Panc1 (cell line): ENCODE data around the gene IKZF3. TPM values are rescaled to one million over a fixed set of nuclear protein-coding genes. Genes with fewer than 3 reads are reported as not detected.

Experiments
- ATAC-seq: fragments of 200-7000 bp; cut with Tn5 transposase; 2 replicates; pipeline ENCODE4 v1.9.1; 2020; ENCODE audit warnings: mild to moderate bottlenecking, moderate library complexity
- BruUV-seq: library from RNA; stranded (reverse); fragments of 400-500 nt; replicated peaks from 2 replicates; lab custom pipeline; 2021; lab: Mats Ljungman, UMichigan
- CTCF ChIA-PET: fragments of 300-600 bp; sonication (Branson Sonifier 250); formaldehyde crosslinking; loops from one replicate; lab custom pipeline; 2022; ENCODE audit warnings: antibody characterized with exemption; lab: Charles Lee
- POLR2A ChIA-PET: fragments of 300-600 bp; sonication (Branson Sonifier 250); formaldehyde crosslinking; loops from one replicate; lab custom pipeline; 2022; ENCODE audit warnings: antibody characterized with exemption; lab: Charles Lee
- DNase-seq: peaks from one replicate; pipeline ENCODE4 v3.0.0-alpha.2; 2010; ENCODE audit warnings: low read depth, low spot score
- H3K27ac ChIP-seq: 2 replicates; pipeline ENCODE4 v1.5.1; 2011; ENCODE audit warnings: mild to moderate bottlenecking, low read length, inconsistent platforms
- H3K27me3 ChIP-seq: fragments of 200-500 bp; sonication (Bioruptor generic); 2 replicates; pipeline ENCODE4 v1.6.0; 2014; ENCODE audit warnings: low read length, inconsistent platforms; ENCODE audit not compliant: control insufficient read depth, insufficient read depth
- H3K36me3 ChIP-seq: fragments of 200-500 bp; sonication (Bioruptor generic); 2 replicates; pipeline ENCODE4 v1.5.1; 2014; ENCODE audit warnings: inconsistent platforms, mild to moderate bottlenecking, low read length, moderate library complexity; ENCODE audit not compliant: control insufficient read depth, insufficient read depth
- H3K4me1 ChIP-seq: 2 replicates; pipeline ENCODE4 v1.5.1; 2011; ENCODE audit warnings: inconsistent platforms, mild to moderate bottlenecking, low read length, moderate library complexity; ENCODE audit not compliant: control insufficient read depth, insufficient read depth
- H3K4me3 ChIP-seq, 2 experiments: 2 replicates each; pipeline ENCODE4 v1.5.1; 2011 to 2012; ENCODE audit warnings: low read depth in 2 of 2, low read length in 2 of 2, mild to moderate bottlenecking in 2 of 2, inconsistent platforms in 1 of 2, moderate library complexity in 1 of 2
- H3K9me3 ChIP-seq: fragments of 200-500 bp; sonication (Bioruptor generic); 2 replicates; pipeline ENCODE4 v1.5.1; 2014; ENCODE audit warnings: low read depth, mild to moderate bottlenecking, inconsistent platforms, low read length, moderate library complexity; ENCODE audit not compliant: control insufficient read depth, insufficient read depth
- CTCF ChIP-seq: fragments of 450-650 bp; IDR thresholded peaks from 2 replicates; pipeline ENCODE4 v1.5.1; 2017; ENCODE audit warnings: mild to moderate bottlenecking
- POLR2AphosphoS5 ChIP-seq: IDR thresholded peaks from 2 replicates; pipeline ENCODE4 v1.6.1; 2012; ENCODE audit warnings: mild to moderate bottlenecking, low read depth, low read length, moderate library complexity
- SIN3A ChIP-seq: IDR thresholded peaks from 2 replicates; pipeline ENCODE4 v1.6.1; 2012; ENCODE audit warnings: low read depth, mild to moderate bottlenecking, low read length, moderate library complexity, borderline replicate concordance; ENCODE audit not compliant: insufficient read depth
- TCF7L2 ChIP-seq: IDR thresholded peaks from 2 replicates; pipeline ENCODE4 v1.6.1; 2011; ENCODE audit warnings: mild to moderate bottlenecking, low read depth, low read length, inconsistent platforms
- in situ Hi-C: cut with HindIII; loops from 2 replicates; pipeline ENCODE4 v1.10.0; 2016; ENCODE audit warnings: low sequenced_read_pairs, low pct_unique_long_range_greater_than_20kb
- intact Hi-C: fragments of 100-400 bp; cut with micrococcal nuclease; formaldehyde crosslinking; loops from one replicate; pipeline ENCODE4 v1.10.0; 2022; ENCODE audit not compliant: unreplicated experiment
- total RNA-seq: library from RNA; stranded (reverse); gene quantifications from one replicate; pipeline ENCODE4 v1.2.1, GENCODE V29; 2021; ENCODE audit not compliant: unreplicated experiment
- TF ChIP-seq, protein P1 (sequence below), 2 experiments: IDR thresholded peaks; 2 replicates each; pipeline ENCODE4 v1.6.1; 2011 to 2012; ENCODE audit warnings: low read depth in 2 of 2, control low read depth in 1 of 2, low read length in 1 of 2, mild to moderate bottlenecking in 1 of 2, moderate library complexity in 1 of 2; ENCODE audit not compliant: insufficient read depth in 1 of 2

IKZF3 gene
- total RNA-seq, 1 experiment from 2014 or later = 0.59 TPM

GRCh38 chr17:39722104-39722503, 142.0 kb downstream of the IKZF3 start:
- DNase-seq (no peak), ATAC-seq (no peak)
- intact Hi-C loops (no loop called here), in situ Hi-C loops (no loop called here)
- ChIA-PET CTCF (interaction anchor here (0.6 to 1.2 kb wide), 2 partner anchors 9 to 28 kb away, joined by 4 to 6 read pairs; no protein-coding TSS in a partner anchor), POLR2A (no interaction called here)
- no peaks in the 10 kb centered on the region for H3K36me3 ChIP-seq
- TF ChIP-seq CTCF (no peak), TCF7L2 (no peak), POLR2AphosphoS5 (no peak), SIN3A (no peak)
- TF ChIP-seq, protein P1, sequence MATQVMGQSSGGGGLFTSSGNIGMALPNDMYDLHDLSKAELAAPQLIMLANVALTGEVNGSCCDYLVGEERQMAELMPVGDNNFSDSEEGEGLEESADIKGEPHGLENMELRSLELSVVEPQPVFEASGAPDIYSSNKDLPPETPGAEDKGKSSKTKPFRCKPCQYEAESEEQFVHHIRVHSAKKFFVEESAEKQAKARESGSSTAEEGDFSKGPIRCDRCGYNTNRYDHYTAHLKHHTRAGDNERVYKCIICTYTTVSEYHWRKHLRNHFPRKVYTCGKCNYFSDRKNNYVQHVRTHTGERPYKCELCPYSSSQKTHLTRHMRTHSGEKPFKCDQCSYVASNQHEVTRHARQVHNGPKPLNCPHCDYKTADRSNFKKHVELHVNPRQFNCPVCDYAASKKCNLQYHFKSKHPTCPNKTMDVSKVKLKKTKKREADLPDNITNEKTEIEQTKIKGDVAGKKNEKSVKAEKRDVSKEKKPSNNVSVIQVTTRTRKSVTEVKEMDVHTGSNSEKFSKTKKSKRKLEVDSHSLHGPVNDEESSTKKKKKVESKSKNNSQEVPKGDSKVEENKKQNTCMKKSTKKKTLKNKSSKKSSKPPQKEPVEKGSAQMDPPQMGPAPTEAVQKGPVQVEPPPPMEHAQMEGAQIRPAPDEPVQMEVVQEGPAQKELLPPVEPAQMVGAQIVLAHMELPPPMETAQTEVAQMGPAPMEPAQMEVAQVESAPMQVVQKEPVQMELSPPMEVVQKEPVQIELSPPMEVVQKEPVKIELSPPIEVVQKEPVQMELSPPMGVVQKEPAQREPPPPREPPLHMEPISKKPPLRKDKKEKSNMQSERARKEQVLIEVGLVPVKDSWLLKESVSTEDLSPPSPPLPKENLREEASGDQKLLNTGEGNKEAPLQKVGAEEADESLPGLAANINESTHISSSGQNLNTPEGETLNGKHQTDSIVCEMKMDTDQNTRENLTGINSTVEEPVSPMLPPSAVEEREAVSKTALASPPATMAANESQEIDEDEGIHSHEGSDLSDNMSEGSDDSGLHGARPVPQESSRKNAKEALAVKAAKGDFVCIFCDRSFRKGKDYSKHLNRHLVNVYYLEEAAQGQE (IDR thresholded peaks at IDR 0.05; ENCODE audit: insufficient read depth in 1 of 2, low read depth in 2 of 2, low read length in 1 of 2) = no peak
- H3K27ac ChIP-seq = no peak overlapping the region
- no peaks in the 10 kb centered on the region for H3K9me3 ChIP-seq
- no TSS peak for BruUV-seq
- no peaks in the 10 kb centered on the region for H3K27me3 ChIP-seq
- H3K4me1 ChIP-seq = no peaks in the 10 kb centered on the region
- H3K4me3 ChIP-seq = no peak overlapping the region

DNA sequence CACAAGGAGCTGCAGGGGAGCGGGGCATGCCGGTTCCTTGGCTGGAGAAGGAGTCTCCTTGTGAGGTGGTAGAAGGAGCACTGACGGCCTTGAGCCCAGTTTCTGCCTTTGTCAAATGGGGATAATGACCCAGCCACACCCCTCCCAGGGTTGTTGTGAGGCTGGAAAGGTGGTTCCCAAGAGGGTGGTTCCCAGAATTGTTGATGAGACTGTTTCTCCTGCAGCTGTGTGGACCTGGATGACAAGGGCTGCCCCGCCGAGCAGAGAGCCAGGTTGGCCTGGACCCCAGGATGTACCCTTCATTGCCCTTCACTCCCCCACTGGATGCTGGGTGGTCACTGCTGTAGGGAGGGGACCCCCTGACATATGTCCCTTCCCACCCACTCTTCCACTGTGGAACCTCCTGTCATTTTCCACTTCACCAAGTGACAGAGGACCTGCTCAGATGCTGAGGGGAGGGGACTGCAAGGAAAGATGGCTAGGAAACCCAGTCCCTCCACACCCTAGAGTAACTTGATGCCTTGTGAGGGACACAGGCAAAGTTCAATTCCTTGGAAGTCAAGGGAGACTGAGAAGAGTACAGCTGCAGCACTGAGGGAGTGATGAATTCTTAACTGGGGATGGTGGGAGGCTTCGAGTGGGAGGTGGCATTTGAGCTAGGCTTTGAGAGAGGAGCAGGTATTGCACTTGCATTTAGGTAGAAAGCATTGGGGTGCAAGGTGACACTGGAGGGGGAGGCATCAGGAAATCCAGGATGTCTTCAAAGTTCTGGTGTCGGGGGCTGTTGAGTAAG, 144.4 kb downstream of the IKZF3 start:
- H3K36me3 ChIP-seq = no peaks in the 10 kb centered on the region
- CTCF ChIA-PET = no interaction called here
- POLR2A ChIA-PET = no interaction called here

More for the DNA sequence above, 144.4 kb downstream of the IKZF3 start:
- no TSS peak for BruUV-seq
- in situ Hi-C loops (no loop called here), intact Hi-C loops (no loop called here)
- no peak for ATAC-seq
- no peak for TF ChIP-seq SIN3A
- no peak for TF ChIP-seq POLR2AphosphoS5
- TF ChIP-seq, protein P1 (IDR thresholded peaks at IDR 0.05; ENCODE audit: insufficient read depth in 1 of 2, low read depth in 2 of 2, low read length in 1 of 2) = no peak
- no peak for TF ChIP-seq CTCF
- no peak for TF ChIP-seq TCF7L2
- H3K27ac ChIP-seq = no peak overlapping the region
- no peaks in the 10 kb centered on the region for H3K9me3 ChIP-seq
- H3K4me3 ChIP-seq = no peak overlapping the region
- no peaks in the 10 kb centered on the region for H3K4me1 ChIP-seq
- no peaks in the 10 kb centered on the region for H3K27me3 ChIP-seq
- no peak for DNase-seq
